SIG-M5 treated with dmso at 0.1 percent for 504 hours (cell line): ENCODE data around the gene COQ10B.
A peak's percentile ranks its signal among the peaks of the same experiment; 100 is the strongest.
"Not testable (repeated sequence)": the region's sequence is repeated elsewhere in the genome, so short reads cannot be mapped to it uniquely, and the experiment has no call there.

Source experiments
- DNase-seq: peaks from one replicate; lab custom pipeline; 2025; ENCODE audit not compliant: unreplicated experiment; lab: John Stamatoyannopoulos, UW

COQ10B gene

GRCh38 chr2:197450935-197451358, 2.4 kb upstream of the COQ10B start:
- DNase-seq, result not testable (repeated sequence)

- DNase-seq, result no peak
Measured at GRCh38 chr2:197452754-197453122, 614 bp upstream of the COQ10B start.

GRCh38 chr2:197453914-197454398, 604 bp downstream of the COQ10B start:
- peak; percentile 91 for DNase-seq

GRCh38 chr2:197454923-197455322, 1.6 kb downstream of the COQ10B start:
- DNase-seq, result no peak

GRCh38 chr2:197455428-197455827, 2.1 kb downstream of the COQ10B start:
- no peak for DNase-seq

GRCh38 chr2:197460649-197461048, 7.3 kb downstream of the COQ10B start:
- DNase-seq, result no peak

GRCh38 chr2:197461057-197461456, 7.7 kb downstream of the COQ10B start:
- DNase-seq, result no peak

- DNase-seq, result no peak
Measured at GRCh38 chr2:197464175-197464574, 10.8 kb downstream of the COQ10B start.

GRCh38 chr2:197472166-197472565, 18.8 kb downstream of the COQ10B start:
- DNase-seq, result no peak

GRCh38 chr2:197477797-197478196, 24.4 kb downstream of the COQ10B start:
- no peak for DNase-seq

- DNase-seq, result no peak
Measured at GRCh38 chr2:197480165-197481036, 27.0 kb downstream of the COQ10B start.

GRCh38 chr2:197484248-197484647, 30.9 kb downstream of the COQ10B start:
- DNase-seq, result not testable (repeated sequence)

GRCh38 chr2:197486175-197486574, 32.8 kb downstream of the COQ10B start:
- DNase-seq, result no peak

GRCh38 chr2:197487385-197487784, 34.0 kb downstream of the COQ10B start:
- DNase-seq, result no peak

GRCh38 chr2:197495433-197496134, 42.2 kb downstream of the COQ10B start:
- no peak for DNase-seq

- no peak for DNase-seq
Measured at GRCh38 chr2:197496695-197497094, 43.3 kb downstream of the COQ10B start.

- no peak for DNase-seq
Measured at GRCh38 chr2:197497326-197497725, 44.0 kb downstream of the COQ10B start.

GRCh38 chr2:197498235-197498936, 45.0 kb downstream of the COQ10B start:
- DNase-seq, result no peak

- DNase-seq, result peak; percentile 56
Measured at GRCh38 chr2:197498937-197499593, 45.7 kb downstream of the COQ10B start.

- DNase-seq, result peak; percentile 99
Measured at GRCh38 chr2:197499594-197500502, 46.5 kb downstream of the COQ10B start, which contains the start of the genes HSPD1 and HSPE1. HSPD1 (minus strand) TSS chr2:197499840; CDS start chr2:197498848, 992 bp downstream. HSPE1 (plus strand) TSS chr2:197500379; CDS start chr2:197500437, 58 bp downstream.
